ENCODE results near the gene PLVAP.

Gene PLVAP

GRCh38 chr19:17303167-17303939 is 73.8 kb downstream of the PLVAP start, which contains the start of gene ABHD8:
Gene ABHD8, minus strand, starts transcription at chr19:17303425. Its CDS starts 1,809 bp downstream, at chr19:17301616.
- POLR2A ChIA-PET: interaction anchor here (0.9 to 1.5 kb wide), 4 partner anchors 9 to 88 kb away, joined by 3 to 4 read pairs (median 3); partner anchors contain the start of gene USE1
- Histone ChIP-seq H3K4me3 (ENCODE audit: low read depth, low read length) (peak within 1 kb of the TSS; percentile 79), H3K9me3 (ENCODE audit: control insufficient read depth, insufficient read depth, low read depth, low read length) (no peaks in the 10 kb centered on the region), H3K27ac (ENCODE audit: extremely low read depth, low read depth, low read length) (peak within 1 kb of the TSS; percentile 65), H3K36me3 (ENCODE audit: control insufficient read depth in 2 of 2, insufficient read depth in 1 of 2, low read length in 2 of 2) (peaks cover 0 to 24% of the 10 kb centered on the region in 2 experiments; a peak in 2 of 3 replicates), H3K4me1 (ENCODE audit: control insufficient read depth, insufficient read depth, low read length) (peaks cover 3% of the 10 kb centered on the region)
- CTCF ChIA-PET: interaction anchor here (0.7 to 1.6 kb wide), 7 partner anchors 8 to 72 kb away, joined by 3 to 8 read pairs (median 5); no protein-coding TSS in a partner anchor
- TF ChIP-seq ZSCAN30 (tag by site-specific recombination; IDR thresholded peaks at IDR 0.05) (peak; percentile 56; the same call in 1 of the 2 replicates), ZBTB7A (tag by site-specific recombination; IDR thresholded peaks at IDR 0.05; ENCODE audit: low read depth) (0 out of 2 replicates have a peak, but pooled peaks have one; percentile 71), ZIC2 (tag by site-specific recombination; IDR thresholded peaks at IDR 0.05) (peak; percentile 37; the same call in 1 of the 2 replicates), ZFHX2 (tag by site-specific recombination; conservative IDR thresholded peaks at IDR 0.05) (peak; percentile 18; the same call in 1 of the 2 replicates), ZSCAN18 (tag by site-specific recombination; IDR thresholded peaks at IDR 0.05) (no peak), ZNF701 (tag by site-specific recombination; IDR thresholded peaks at IDR 0.05) (no peak), KLF9 (tag by site-specific recombination; IDR thresholded peaks at IDR 0.05; ENCODE audit: low read depth) (peak; percentile 50), ZNF335 (tag by site-specific recombination; conservative IDR thresholded peaks at IDR 0.05) (peak; percentile 71), ZNF677 (tag by site-specific recombination; IDR thresholded peaks at IDR 0.05) (no peak), ZNF341 (tag by site-specific recombination; IDR thresholded peaks at IDR 0.05; ENCODE audit: low read depth) (peak; percentile 86), SP3 (tag by site-specific recombination; IDR thresholded peaks at IDR 0.05) (peak; percentile 94), ZBTB10 (tag by site-specific recombination; IDR thresholded peaks at IDR 0.05) (peak; percentile 81), ZBTB26 (tag by site-specific recombination; optimal IDR thresholded peaks at IDR 0.05) (peak; percentile 64), ZBTB20 (tag by site-specific recombination; IDR thresholded peaks at IDR 0.05) (0 out of 2 replicates have a peak, but pooled peaks have one; percentile 17), HIC1 (tag by site-specific recombination; IDR thresholded peaks at IDR 0.05) (peak; percentile 66), KLF16 (tag by site-specific recombination; IDR thresholded peaks at IDR 0.05) (0 out of 2 replicates have a peak, but pooled peaks have one; percentile 26), ZNF561 (tag by site-specific recombination; IDR thresholded peaks at IDR 0.05; ENCODE audit: borderline replicate concordance) (peak; percentile 79; the same call in 1 of the 2 replicates), PRDM10 (tag by site-specific recombination; IDR thresholded peaks at IDR 0.05) (peak; percentile 80), ZXDB (tag by site-specific recombination; IDR thresholded peaks at IDR 0.05) (peak; percentile 100), ZBTB1 (tag by site-specific recombination; IDR thresholded peaks at IDR 0.05) (no peak), SP2 (tag by site-specific recombination; IDR thresholded peaks at IDR 0.05) (peak; percentile 100), ZFP3 (tag by site-specific recombination; IDR thresholded peaks at IDR 0.05; ENCODE audit: low read depth) (peak; percentile 78), EGR2 (tag by site-specific recombination; IDR thresholded peaks at IDR 0.05; ENCODE audit: low read depth) (0 out of 2 replicates have a peak, but pooled peaks have one; percentile 29)

Measured in HEK293 (cell line).